NCI-H2107 treated with DMSO at 0.1 percent for 48 hours (cell line): ENCODE results near the gene IL11.
"Not testable (repeated sequence)": the region's sequence is repeated elsewhere in the genome, so short reads cannot be mapped to it uniquely, and the experiment has no call there.

ENCODE experiments used
- DNase-seq: peaks from one replicate; lab custom pipeline; 2025; ENCODE audit not compliant: unreplicated experiment; lab: John Stamatoyannopoulos, UW

Gene IL11

DNA sequence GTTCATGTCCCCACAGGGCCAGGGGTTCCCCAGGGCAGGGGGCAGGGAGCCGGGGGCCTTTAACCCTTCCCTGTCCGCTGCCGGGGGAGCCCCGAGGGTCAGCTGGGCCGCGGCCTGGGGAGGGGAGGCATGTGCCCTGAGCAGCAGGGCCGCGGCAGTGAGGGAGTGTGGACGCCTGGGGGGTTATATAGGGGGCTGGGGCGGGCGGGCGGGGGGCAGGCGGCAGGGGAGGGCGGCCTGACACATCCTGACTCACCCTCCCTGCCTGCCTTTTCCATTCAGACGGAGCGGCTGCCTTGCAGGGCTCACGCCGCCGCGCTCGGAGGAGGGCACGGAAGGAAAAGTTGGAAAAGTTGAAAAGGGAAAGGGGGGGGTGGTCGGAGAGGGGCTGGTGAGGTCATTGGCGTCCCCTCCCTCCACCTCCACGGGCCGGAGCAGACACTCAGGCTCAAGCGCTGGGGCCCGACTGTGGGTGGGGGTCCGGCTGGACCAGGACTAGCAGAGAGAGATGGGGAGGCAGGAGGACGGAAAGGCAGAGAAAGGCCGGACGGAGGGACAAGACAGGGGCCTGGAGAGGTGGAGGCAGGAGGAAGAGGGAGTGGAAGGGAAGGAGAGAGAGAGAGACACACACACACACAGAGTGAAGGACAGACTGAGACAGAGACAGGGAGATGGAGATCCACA lies at the start of gene IL11:
Gene IL11 (minus strand): TSS at position 159 of the 684 bp plus-strand sequence. CDS start 153 bp downstream, at position 6.
- DNase-seq = no peak

GRCh38 chr19:55419624-55420236 lies 49.5 kb upstream of the IL11 start:
- DNase-seq = no peak

DNA sequence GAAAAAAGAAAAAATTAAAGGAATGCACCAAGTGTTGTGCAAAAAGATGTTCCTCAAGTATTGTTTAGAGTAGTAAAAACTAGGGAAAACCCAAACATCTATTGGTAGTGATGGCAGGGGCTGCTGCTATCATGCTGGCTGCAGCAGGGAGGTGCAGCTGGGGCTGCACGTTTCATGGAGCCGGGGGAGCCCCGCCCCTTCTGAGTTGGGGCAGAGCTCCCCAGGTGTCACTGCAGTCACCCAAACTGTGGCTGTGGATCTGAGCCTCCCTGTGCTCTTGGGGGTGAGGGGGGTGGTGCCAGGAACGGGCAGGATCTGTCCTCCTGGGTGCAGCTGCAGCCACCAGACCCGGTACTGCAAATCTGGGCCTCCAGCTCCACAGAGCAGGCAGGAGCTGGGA lies 48.8 kb upstream of the IL11 start:
- DNase-seq = no peak

DNA sequence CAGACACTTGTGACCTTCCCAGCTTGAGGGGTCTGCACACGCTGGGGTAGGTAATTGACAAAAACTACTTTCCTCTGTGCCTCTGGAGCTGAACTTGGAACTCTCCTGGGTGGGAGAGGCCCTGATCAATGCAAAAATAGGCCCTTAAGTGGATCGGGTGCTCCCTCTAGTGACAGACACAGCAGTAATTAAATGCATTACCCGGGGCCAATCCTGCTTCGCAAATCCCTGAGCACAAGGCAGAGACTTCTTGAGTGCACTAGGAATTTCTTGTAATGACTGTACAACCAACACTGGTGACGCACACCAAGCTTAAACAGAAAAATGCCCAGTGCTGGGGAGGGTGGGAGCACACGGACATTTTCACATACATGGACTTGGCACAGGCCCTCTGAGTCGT lies 47.9 kb upstream of the IL11 start:
- peak; percentile 18 for DNase-seq

DNA sequence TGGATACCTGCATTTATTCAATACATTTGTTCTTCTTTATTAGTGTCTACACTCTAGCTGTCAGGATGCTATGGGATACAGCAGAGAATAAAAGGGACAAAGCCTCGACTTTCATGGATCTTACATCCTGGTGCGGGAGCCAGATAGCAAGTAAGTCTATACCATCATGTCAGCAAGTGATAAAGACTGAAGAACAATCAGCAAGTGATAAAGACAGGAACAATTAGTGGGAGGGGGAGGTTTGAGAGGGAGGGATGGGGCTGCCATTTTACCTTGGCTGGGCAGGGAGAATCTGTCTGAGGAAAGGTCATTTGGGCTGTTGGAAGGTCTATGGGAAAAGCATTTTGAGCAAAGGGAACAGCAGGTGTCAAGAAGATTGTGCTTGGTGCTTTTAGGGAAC lies 39.9 kb upstream of the IL11 start:
- DNase-seq = no peak

GRCh38 chr19:55409179-55409578 lies 38.9 kb upstream of the IL11 start:
- DNase-seq = not testable (repeated sequence)

- DNase-seq = no peak
Measured at GRCh38 chr19:55408533-55408872, 38.2 kb upstream of the IL11 start.

DNA sequence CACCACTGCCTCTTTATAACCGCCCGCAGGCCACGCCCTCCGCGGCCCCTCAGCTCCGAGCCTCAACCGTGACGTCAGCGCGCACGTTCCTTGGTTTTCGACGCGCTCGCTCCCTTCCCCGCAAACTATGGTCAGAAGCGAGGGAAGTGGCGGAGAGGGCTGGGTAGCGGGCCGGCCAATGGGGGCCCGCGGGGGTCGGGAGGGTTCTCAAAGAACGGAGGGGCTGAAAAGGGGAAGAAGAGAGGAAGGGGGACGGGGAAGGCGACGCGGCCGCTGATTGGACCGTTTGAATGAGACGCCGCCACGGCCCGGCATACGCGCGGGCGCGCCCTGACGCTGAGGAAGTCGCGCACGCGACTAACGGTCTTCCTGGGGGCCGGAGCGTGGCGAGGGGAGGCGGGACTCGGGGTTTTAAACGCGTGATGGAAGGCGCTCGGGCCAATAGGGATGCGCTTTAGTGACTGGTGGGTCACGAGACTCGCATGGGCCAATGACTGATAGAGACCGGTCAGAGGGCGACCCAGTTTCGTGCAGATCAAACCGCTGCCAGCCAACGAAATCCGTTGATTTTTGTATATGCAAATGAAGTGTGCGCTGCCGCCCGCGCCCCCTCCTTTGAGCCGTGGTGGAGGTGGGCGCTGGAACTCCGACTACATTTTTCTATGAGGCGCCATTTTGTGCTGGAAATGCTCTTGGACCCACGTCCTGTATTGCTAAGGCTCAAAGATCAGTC lies 37.7 kb upstream of the IL11 start:
- DNase-seq = peak; percentile 94

DNA sequence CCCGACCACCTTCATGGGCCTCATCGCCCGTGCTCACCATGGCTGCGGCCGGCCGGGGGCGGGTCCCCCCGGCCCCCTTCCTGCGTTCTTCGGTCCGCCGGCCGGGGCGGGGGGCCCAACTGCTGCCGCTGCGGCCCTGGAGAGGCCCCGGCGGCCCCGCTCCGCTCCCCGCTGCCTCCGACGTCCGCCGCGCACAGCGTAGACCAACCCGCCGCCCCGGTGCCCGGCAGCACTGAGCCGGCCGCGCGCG lies 37.2 kb upstream of the IL11 start, which contains the start of gene UBE2S:
Gene UBE2S (minus strand): TSS at position 239 of the 250 bp plus-strand sequence. CDS start 199 bp downstream, at position 40.
- not testable (repeated sequence) for DNase-seq

GRCh38 chr19:55406826-55407549 lies 36.7 kb upstream of the IL11 start:
- no peak for DNase-seq

- DNase-seq = no peak
Measured at GRCh38 chr19:55406091-55406825, 36.0 kb upstream of the IL11 start.

- DNase-seq = no peak
Measured at GRCh38 chr19:55405638-55406037, 35.4 kb upstream of the IL11 start.

GRCh38 chr19:55402509-55402908 lies 32.2 kb upstream of the IL11 start:
- DNase-seq = no peak

GRCh38 chr19:55401390-55401789 lies 31.1 kb upstream of the IL11 start:
- not testable (repeated sequence) for DNase-seq

DNA sequence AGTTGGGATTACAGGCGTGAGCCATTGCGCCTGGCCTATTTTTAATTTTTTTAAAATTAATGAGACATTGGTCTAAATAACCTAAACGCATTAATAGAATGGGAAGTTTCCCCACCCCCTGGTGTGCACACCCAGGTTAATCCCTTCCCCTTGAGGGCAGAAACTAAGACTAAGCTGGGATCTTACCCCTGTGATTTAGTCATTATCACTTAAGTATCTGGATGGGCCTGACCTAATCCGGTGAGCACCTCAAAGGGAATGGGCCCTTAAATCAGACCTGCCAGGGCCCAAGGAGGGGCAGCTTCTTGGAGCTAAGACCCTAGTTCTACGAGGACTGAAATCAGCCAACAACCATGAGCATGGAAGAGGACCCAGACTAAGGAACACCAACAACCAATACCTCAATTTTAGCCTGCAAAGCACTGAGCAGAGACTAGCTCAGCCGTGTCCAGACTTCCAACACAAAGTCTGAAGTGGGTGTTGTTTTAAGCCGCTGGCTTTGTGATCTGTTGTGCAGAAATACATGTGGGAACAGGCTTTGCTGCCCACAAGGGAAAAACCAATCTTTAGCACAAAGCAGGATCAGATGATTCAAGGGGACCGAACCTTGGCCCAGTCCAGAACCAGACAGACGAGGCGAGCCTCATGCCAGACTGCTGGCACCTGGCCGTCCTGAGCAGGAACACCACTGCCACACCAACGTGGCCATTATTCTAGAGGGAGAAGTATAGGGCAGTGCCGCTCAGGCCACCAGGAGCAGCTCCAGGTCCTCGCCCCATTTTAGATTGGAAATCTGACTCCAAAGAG lies 30.2 kb upstream of the IL11 start:
- DNase-seq = no peak

DNA sequence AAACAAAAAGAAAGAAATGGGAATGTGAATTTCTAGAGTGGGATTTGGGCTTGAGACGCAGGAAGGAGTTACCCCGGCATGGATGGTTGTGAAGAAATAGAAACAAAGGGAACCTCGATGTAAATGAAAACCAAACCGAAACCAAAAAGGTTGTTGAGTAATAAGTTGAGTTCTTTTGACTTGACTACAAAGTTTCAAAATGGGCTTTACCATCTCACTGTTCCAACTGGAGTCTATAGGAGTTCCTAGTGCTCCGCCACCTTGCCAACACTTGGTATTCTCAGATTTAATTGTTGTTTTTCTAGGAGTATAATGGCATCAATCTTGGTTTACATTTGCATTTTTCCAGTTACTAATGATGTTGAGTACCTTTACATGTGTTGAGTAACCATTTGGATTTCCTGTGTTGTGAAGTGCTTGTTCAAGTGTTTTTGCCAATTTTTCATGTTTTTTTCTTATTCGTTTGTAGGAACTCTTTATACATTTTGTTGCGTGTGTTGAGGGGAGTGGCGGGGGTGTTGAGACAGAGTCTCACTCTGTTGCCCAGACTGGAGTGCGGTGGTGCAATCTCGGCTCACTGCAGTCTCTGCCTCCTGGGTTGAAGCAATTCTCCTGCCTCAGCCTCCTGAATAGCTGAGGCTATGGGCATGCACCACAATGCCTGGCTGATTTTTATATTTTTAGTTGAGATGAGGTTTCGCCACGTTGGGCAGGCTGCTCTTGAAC lies 28.1 kb upstream of the IL11 start:
- no peak for DNase-seq

DNA sequence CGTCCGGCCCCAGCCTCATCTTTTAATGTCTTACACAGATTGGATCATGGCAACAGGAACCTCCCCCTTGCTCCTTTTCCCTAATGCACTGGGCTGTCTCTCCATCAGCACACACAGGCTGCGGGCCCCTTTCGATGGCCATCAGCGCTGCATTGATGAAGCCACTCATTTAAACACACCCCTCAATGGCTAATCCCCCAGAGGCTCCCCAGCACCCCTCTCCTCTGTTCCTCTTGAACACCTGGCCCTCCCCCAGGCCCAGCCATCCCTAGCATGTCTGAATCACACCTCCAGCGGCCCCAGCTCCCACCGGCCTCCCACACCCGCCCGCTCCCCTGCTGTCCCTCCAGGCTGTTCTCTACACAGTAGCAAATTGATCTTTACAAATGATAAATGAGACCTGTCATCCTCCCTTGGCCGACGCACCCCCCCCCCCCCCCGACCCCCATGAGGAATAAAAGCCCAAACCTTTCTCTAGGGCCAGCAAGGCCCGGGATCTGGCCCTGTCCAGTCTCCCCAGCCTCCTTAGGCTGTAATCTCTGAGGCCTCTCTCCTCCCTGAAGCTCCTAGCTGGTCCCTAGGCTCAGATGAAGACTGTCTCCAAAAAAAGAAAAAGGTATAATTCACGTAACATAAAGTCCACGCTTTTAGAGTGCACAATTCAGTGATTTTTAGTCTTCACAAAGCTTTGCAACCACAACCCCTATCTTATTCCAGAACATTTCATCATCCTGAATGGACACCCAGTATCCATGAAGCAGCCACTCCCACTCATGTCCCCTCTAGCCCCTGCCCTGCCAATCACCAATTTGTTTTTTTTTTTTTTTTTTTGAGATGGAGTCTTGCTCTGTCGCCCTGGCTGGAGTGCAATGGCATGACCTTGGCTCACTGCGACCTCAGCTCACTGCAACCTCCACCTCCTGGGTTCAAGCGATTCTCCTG lies 22.8 kb upstream of the IL11 start:
- no peak for DNase-seq
